ENCODE results near the gene DIPK1C. TPM values are rescaled to one million over a fixed set of nuclear protein-coding genes. Genes with fewer than 3 reads are reported as not detected.
A peak's percentile ranks its signal among the peaks of the same experiment; 100 is the strongest.

Gene DIPK1C
- total and polyA plus RNA-seq, 2 experiments from 2014 or later: not detected

DNA sequence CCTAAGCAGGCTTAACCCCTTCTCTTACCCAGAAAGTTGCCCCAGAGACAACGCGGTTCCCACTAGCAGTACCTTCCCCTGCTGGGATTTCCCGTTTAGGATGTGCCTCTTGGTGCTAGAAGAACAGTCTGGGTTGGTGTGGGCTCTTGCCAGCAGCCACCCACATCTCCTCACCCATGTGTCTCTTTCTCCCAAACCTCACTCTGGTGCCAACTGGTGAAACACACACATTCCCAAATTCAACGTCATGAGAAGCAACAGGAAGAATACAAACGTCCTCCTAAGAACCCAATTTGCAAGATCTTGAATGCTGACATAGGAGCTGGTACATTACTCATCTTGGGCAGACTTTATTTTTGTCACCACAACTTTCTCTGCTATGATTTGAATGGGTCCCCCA is 36.2 kb downstream of the DIPK1C start:
- no peak overlapping the region for H3K4me2 ChIP-seq (ENCODE audit: unreplicated experiment)
- H3K9ac ChIP-seq: no peak overlapping the region
- WGBS, 2 experiments (ENCODE audit: low coverage in 1 of 2, low lambda C conversion rate in 2 of 2, missing lambda C conversion rate in 2 of 2): 42 to 49% methylated on average over 5 of the region's 5 CpGs
- DNase-seq: peak; percentile 4
- H3K36me3 ChIP-seq (ENCODE audit: low read depth): no peaks in the 10 kb centered on the region
- H3K4me3 ChIP-seq: no peak overlapping the region
- no peaks in the 10 kb centered on the region for H3K9me2 ChIP-seq (ENCODE audit: insufficient read depth)
- H3K79me2 ChIP-seq (ENCODE audit: insufficient read depth): no peaks in the 10 kb centered on the region
- no peaks in the 10 kb centered on the region for H3K9me3 ChIP-seq (ENCODE audit: low read depth)
- no peak overlapping the region for H2AFZ ChIP-seq
- H3K4me1 ChIP-seq (ENCODE audit: insufficient read depth): no peaks in the 10 kb centered on the region
- peaks cover 6% of the 10 kb centered on the region; the same call in 1 of the 2 replicates for H3K27me3 ChIP-seq (replicated peaks; ENCODE audit: insufficient read depth)
- no peaks in the 10 kb centered on the region for H4K20me1 ChIP-seq (ENCODE audit: insufficient read depth)
- H3K27ac ChIP-seq: no peak overlapping the region
- in situ Hi-C loops (cut with MboI): no loop called here
- TF ChIP-seq EZH2 (IDR thresholded peaks at IDR 0.05; ENCODE audit: insufficient read depth, poor library complexity, severe bottlenecking) (no peak), EZH2phosphoT487 (IDR thresholded peaks at IDR 0.05; ENCODE audit: insufficient read depth, low read depth) (no peak)
- no peaks in the 10 kb centered on the region for H3F3A ChIP-seq (ENCODE audit: insufficient read depth)

GRCh38 chr18:74420481-74420880 is 36.6 kb downstream of the DIPK1C start:
- Histone ChIP-seq H3K27ac (no peak overlapping the region), H3K79me2 (ENCODE audit: insufficient read depth) (no peaks in the 10 kb centered on the region), H3F3A (ENCODE audit: insufficient read depth) (no peaks in the 10 kb centered on the region), H3K27me3 (replicated peaks; ENCODE audit: insufficient read depth) (peaks cover 6% of the 10 kb centered on the region; the same call in 1 of the 2 replicates), H3K9me3 (ENCODE audit: low read depth) (no peaks in the 10 kb centered on the region), H3K36me3 (ENCODE audit: low read depth) (no peaks in the 10 kb centered on the region), H3K4me3 (no peak overlapping the region), H3K4me2 (ENCODE audit: unreplicated experiment) (no peak overlapping the region), H3K9me2 (ENCODE audit: insufficient read depth) (no peaks in the 10 kb centered on the region), H3K9ac (no peak overlapping the region), H4K20me1 (ENCODE audit: insufficient read depth) (no peaks in the 10 kb centered on the region), H3K4me1 (ENCODE audit: insufficient read depth) (no peaks in the 10 kb centered on the region), H2AFZ (no peak overlapping the region)
- DNase-seq: no peak
- in situ Hi-C loops (cut with MboI): no loop called here
- WGBS, 2 experiments (ENCODE audit: low coverage in 1 of 2, low lambda C conversion rate in 2 of 2, missing lambda C conversion rate in 2 of 2): 0% methylated on average over 2 of the region's 2 CpGs
- TF ChIP-seq EZH2 (IDR thresholded peaks at IDR 0.05; ENCODE audit: insufficient read depth, poor library complexity, severe bottlenecking) (no peak), EZH2phosphoT487 (IDR thresholded peaks at IDR 0.05; ENCODE audit: insufficient read depth, low read depth) (no peak)

- H4K20me1 ChIP-seq (ENCODE audit: insufficient read depth): no peaks in the 10 kb centered on the region
- no peaks in the 10 kb centered on the region for H3K9me3 ChIP-seq (ENCODE audit: low read depth)
- peaks cover 6% of the 10 kb centered on the region; the same call in 1 of the 2 replicates for H3K27me3 ChIP-seq (replicated peaks; ENCODE audit: insufficient read depth)
- no peak overlapping the region for H3K4me3 ChIP-seq
- no peaks in the 10 kb centered on the region for H3K4me1 ChIP-seq (ENCODE audit: insufficient read depth)
- no peak overlapping the region for H3K9ac ChIP-seq
- no peaks in the 10 kb centered on the region for H3K36me3 ChIP-seq (ENCODE audit: low read depth)
- no peaks in the 10 kb centered on the region for H3K9me2 ChIP-seq (ENCODE audit: insufficient read depth)
- H3K27ac ChIP-seq: no peak overlapping the region
- no peaks in the 10 kb centered on the region for H3K79me2 ChIP-seq (ENCODE audit: insufficient read depth)
- TF ChIP-seq EZH2 (IDR thresholded peaks at IDR 0.05; ENCODE audit: insufficient read depth, poor library complexity, severe bottlenecking) (no peak), EZH2phosphoT487 (IDR thresholded peaks at IDR 0.05; ENCODE audit: insufficient read depth, low read depth) (no peak)
- H3K4me2 ChIP-seq (ENCODE audit: unreplicated experiment): no peak overlapping the region
- 16 to 25% methylated on average over 4 of the region's 4 CpGs for WGBS, 2 experiments (ENCODE audit: low coverage in 1 of 2, low lambda C conversion rate in 2 of 2, missing lambda C conversion rate in 2 of 2)
- DNase-seq: no peak
- in situ Hi-C loops (cut with MboI): no loop called here
- no peaks in the 10 kb centered on the region for H3F3A ChIP-seq (ENCODE audit: insufficient read depth)
- H2AFZ ChIP-seq: no peak overlapping the region
Measured at GRCh38 chr18:74419761-74420160, 37.3 kb downstream of the DIPK1C start.

- Histone ChIP-seq H3K4me2 (ENCODE audit: unreplicated experiment) (no peak overlapping the region), H3F3A (ENCODE audit: insufficient read depth) (no peaks in the 10 kb centered on the region), H3K9me2 (ENCODE audit: insufficient read depth) (no peaks in the 10 kb centered on the region), H3K27ac (no peak overlapping the region), H3K9me3 (ENCODE audit: low read depth) (no peaks in the 10 kb centered on the region), H3K9ac (no peak overlapping the region), H3K79me2 (ENCODE audit: insufficient read depth) (no peaks in the 10 kb centered on the region), H3K4me3 (no peak overlapping the region), H4K20me1 (ENCODE audit: insufficient read depth) (no peaks in the 10 kb centered on the region), H3K27me3 (replicated peaks; ENCODE audit: insufficient read depth) (peaks cover 6% of the 10 kb centered on the region; the same call in 1 of the 2 replicates), H3K4me1 (ENCODE audit: insufficient read depth) (no peaks in the 10 kb centered on the region), H2AFZ (no peak overlapping the region), H3K36me3 (ENCODE audit: low read depth) (no peaks in the 10 kb centered on the region)
- no peak for TF ChIP-seq EZH2phosphoT487 (IDR thresholded peaks at IDR 0.05; ENCODE audit: insufficient read depth, low read depth)
- TF ChIP-seq EZH2 (IDR thresholded peaks at IDR 0.05; ENCODE audit: insufficient read depth, poor library complexity, severe bottlenecking): no peak
- 41 to 45% methylated on average over 2 of the region's 2 CpGs for WGBS, 2 experiments (ENCODE audit: low coverage in 1 of 2, low lambda C conversion rate in 2 of 2, missing lambda C conversion rate in 2 of 2)
- in situ Hi-C loops (cut with MboI): no loop called here
- DNase-seq: no peak
Measured at GRCh38 chr18:74418023-74418422, 39.1 kb downstream of the DIPK1C start.

DNA sequence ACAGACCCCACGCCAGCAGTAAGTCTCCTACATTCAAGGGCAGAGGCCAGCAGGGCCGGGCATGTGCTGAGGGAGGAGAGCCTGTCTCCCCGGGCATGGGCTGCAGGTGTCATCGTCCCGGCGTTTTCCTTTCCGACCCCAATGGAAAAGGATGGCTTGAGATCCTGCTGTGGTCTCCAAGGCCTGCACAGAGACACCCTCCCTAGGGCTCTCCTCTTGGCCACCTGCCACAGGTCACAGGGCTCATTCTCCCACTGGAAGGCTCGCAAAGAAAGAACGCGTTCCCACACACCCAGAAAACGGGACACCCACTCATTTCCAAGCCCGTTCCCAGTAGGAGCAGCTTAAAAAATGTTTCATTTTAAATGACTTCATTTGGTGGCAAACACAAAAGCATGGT is 41.0 kb downstream of the DIPK1C start:
- WGBS, 2 experiments (ENCODE audit: low coverage in 1 of 2, low lambda C conversion rate in 2 of 2, missing lambda C conversion rate in 2 of 2): 63 to 67% methylated on average over 12 of the region's 12 CpGs
- Histone ChIP-seq H3K9me3 (ENCODE audit: low read depth) (no peaks in the 10 kb centered on the region), H3K4me3 (no peak overlapping the region), H3K4me1 (ENCODE audit: insufficient read depth) (no peaks in the 10 kb centered on the region), H2AFZ (no peak overlapping the region), H3K27me3 (replicated peaks; ENCODE audit: insufficient read depth) (peaks cover 6% of the 10 kb centered on the region), H3K9ac (no peak overlapping the region), H3F3A (ENCODE audit: insufficient read depth) (no peaks in the 10 kb centered on the region), H3K9me2 (ENCODE audit: insufficient read depth) (no peaks in the 10 kb centered on the region), H3K36me3 (ENCODE audit: low read depth) (no peaks in the 10 kb centered on the region), H3K4me2 (ENCODE audit: unreplicated experiment) (no peak overlapping the region), H3K27ac (no peak overlapping the region), H4K20me1 (ENCODE audit: insufficient read depth) (no peaks in the 10 kb centered on the region), H3K79me2 (ENCODE audit: insufficient read depth) (no peaks in the 10 kb centered on the region)
- no peak for DNase-seq
- in situ Hi-C loops (cut with MboI): no loop called here
- TF ChIP-seq EZH2phosphoT487 (IDR thresholded peaks at IDR 0.05; ENCODE audit: insufficient read depth, low read depth) (no peak), EZH2 (IDR thresholded peaks at IDR 0.05; ENCODE audit: insufficient read depth, poor library complexity, severe bottlenecking) (no peak)
